MV-4-11 (cell line): ENCODE results near the gene CELF4.

Source experiments
- DNase-seq: peaks from one replicate; lab custom pipeline; 2025; lab: John Stamatoyannopoulos, UW

Gene CELF4

GRCh38 chr18:37524498-37525261 is 40.9 kb downstream of the CELF4 start:
- no peak for DNase-seq

GRCh38 chr18:37524139-37524497 is 41.5 kb downstream of the CELF4 start:
- no peak for DNase-seq

- no peak for DNase-seq
Measured at GRCh38 chr18:37521510-37522465, 43.8 kb downstream of the CELF4 start.

GRCh38 chr18:37520508-37520907 is 45.1 kb downstream of the CELF4 start:
- DNase-seq, result no peak

GRCh38 chr18:37519510-37520135 is 46.0 kb downstream of the CELF4 start:
- DNase-seq, result no peak

GRCh38 chr18:37516361-37516853 is 49.2 kb downstream of the CELF4 start:
- no peak for DNase-seq

- DNase-seq, result no peak
Measured at GRCh38 chr18:37514953-37515352, 50.6 kb downstream of the CELF4 start.

- DNase-seq, result no peak
Measured at GRCh38 chr18:37512400-37512799, 53.2 kb downstream of the CELF4 start.

- DNase-seq, result no peak
Measured at GRCh38 chr18:37511721-37512298, 53.8 kb downstream of the CELF4 start.

GRCh38 chr18:37509600-37509999 is 56.0 kb downstream of the CELF4 start:
- DNase-seq, result no peak

- no peak for DNase-seq
Measured at GRCh38 chr18:37508207-37508606, 57.4 kb downstream of the CELF4 start.

GRCh38 chr18:37507239-37507638 is 58.4 kb downstream of the CELF4 start:
- no peak for DNase-seq

GRCh38 chr18:37506001-37506400 is 59.6 kb downstream of the CELF4 start:
- DNase-seq, result no peak

GRCh38 chr18:37505321-37505720 is 60.3 kb downstream of the CELF4 start:
- no peak for DNase-seq

- DNase-seq, result no peak
Measured at GRCh38 chr18:37502601-37503000, 63.0 kb downstream of the CELF4 start.

GRCh38 chr18:37502036-37502435 is 63.6 kb downstream of the CELF4 start:
- no peak for DNase-seq

- no peak for DNase-seq
Measured at GRCh38 chr18:37501136-37501535, 64.5 kb downstream of the CELF4 start.

- DNase-seq, result no peak
Measured at GRCh38 chr18:37499913-37500312, 65.7 kb downstream of the CELF4 start.

- DNase-seq, result no peak
Measured at GRCh38 chr18:37499044-37499443, 66.6 kb downstream of the CELF4 start.

GRCh38 chr18:37497853-37498518 is 67.6 kb downstream of the CELF4 start:
- no peak for DNase-seq

GRCh38 chr18:37496568-37496967 is 69.0 kb downstream of the CELF4 start:
- DNase-seq, result no peak

GRCh38 chr18:37495354-37495753 is 70.2 kb downstream of the CELF4 start:
- DNase-seq, result no peak
